ENCODE results near the gene ANKRD36C. TPM values are rescaled to one million over a fixed set of nuclear protein-coding genes. Genes with fewer than 3 reads are reported as not detected.
"Not testable (repeated sequence)": the region's sequence is repeated elsewhere in the genome, so short reads cannot be mapped to it uniquely, and the experiment has no call there.

The ANKRD36C gene
- total and polyA plus RNA-seq, 2 donors = 5.2 to 40.9 TPM

GRCh38 chr2:96010320-96011128, 18.9 kb upstream of the ANKRD36C start:
- H3K36me3 ChIP-seq (ENCODE audit: control insufficient read depth in 2 of 2, insufficient read depth in 2 of 2, low read length in 1 of 2); H3K9me3 ChIP-seq (ENCODE audit: control insufficient read depth in 2 of 2, insufficient read depth in 1 of 2, low read length in 1 of 2); H3K4me1 ChIP-seq (ENCODE audit: control insufficient read depth in 2 of 2, insufficient read depth in 2 of 2, low read length in 2 of 2); H3K27ac ChIP-seq (ENCODE audit: low read depth in 1 of 2, low read length in 1 of 2); H3K27me3 ChIP-seq (ENCODE audit: control insufficient read depth in 2 of 2, insufficient read depth in 1 of 2, low read length in 1 of 2): not testable (repeated sequence)
- under 1% methylated on average over 34 of the region's 65 CpGs for WGBS
- DNase-seq (ENCODE audit: low read depth in 6 of 9, low spot score in 9 of 9) = peak; percentile 52 to 94 (median 88)
- H3K4me3 ChIP-seq (ENCODE audit: low read length in 2 of 2) = peak overlapping the region; percentile 28 to 42

DNA sequence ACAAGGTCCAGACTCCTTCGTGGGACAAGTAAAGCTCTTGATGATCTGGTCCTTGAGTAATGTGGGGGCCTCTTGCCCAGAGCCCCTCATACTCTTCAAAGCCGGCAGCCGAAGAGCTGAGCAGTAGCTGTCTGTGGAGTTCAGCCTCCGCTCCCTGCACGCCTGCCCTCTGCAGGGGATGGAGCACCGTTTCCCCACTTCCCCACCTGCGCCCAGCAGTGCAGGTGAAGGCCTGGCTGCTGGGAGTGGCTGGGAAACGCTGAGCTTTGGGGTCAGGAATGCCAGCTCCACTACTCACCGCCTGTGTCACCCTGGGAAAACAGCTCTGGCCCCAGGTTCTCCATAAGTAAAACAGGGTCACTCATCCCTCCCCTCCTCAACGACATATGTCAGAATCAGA, 18.2 kb upstream of the ANKRD36C start:
- H3K36me3 ChIP-seq (ENCODE audit: control insufficient read depth in 2 of 2, insufficient read depth in 2 of 2, low read length in 1 of 2); H3K27me3 ChIP-seq (ENCODE audit: control insufficient read depth in 2 of 2, insufficient read depth in 1 of 2, low read length in 1 of 2); H3K9me3 ChIP-seq (ENCODE audit: control insufficient read depth in 2 of 2, insufficient read depth in 1 of 2, low read length in 1 of 2); H3K4me1 ChIP-seq (ENCODE audit: control insufficient read depth in 2 of 2, insufficient read depth in 2 of 2, low read length in 2 of 2); H3K27ac ChIP-seq (ENCODE audit: low read depth in 1 of 2, low read length in 1 of 2): not testable (repeated sequence)
- 18% methylated on average over 10 of the region's 10 CpGs for WGBS
- H3K4me3 ChIP-seq (ENCODE audit: low read length in 2 of 2) = peak overlapping the region; percentile 28 to 42
- DNase-seq (ENCODE audit: low read depth in 6 of 9, low spot score in 9 of 9) = peak in 1 of 9 donors; percentile 14

DNA sequence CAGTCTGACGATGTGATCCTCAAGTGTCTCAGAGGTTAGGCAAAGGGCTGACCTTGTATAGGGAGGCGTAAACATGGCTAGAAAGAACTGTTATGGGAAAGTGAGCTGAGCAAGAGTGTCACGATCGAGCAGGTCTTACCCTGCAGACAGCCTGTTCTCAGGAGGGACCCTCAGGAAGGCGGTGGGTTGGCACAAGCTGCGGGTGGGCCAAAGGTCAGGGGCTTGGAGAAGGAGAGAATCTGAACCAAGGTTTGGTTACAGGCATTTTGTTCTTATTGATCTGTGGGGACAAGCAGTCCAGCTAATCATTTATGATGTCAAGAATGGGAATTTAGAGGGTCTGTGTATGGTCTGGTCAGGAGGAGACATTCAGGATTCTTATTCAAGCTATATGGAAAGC, 16.4 kb upstream of the ANKRD36C start:
- not testable (repeated sequence) for H3K9me3 ChIP-seq (ENCODE audit: control insufficient read depth in 2 of 2, insufficient read depth in 1 of 2, low read length in 1 of 2); H3K4me1 ChIP-seq (ENCODE audit: control insufficient read depth in 2 of 2, insufficient read depth in 2 of 2, low read length in 2 of 2); H3K27me3 ChIP-seq (ENCODE audit: control insufficient read depth in 2 of 2, insufficient read depth in 1 of 2, low read length in 1 of 2); H3K27ac ChIP-seq (ENCODE audit: low read depth in 1 of 2, low read length in 1 of 2); H3K36me3 ChIP-seq (ENCODE audit: control insufficient read depth in 2 of 2, insufficient read depth in 2 of 2, low read length in 1 of 2); H3K4me3 ChIP-seq (ENCODE audit: low read length in 2 of 2); DNase-seq (ENCODE audit: low read depth in 6 of 9, low spot score in 9 of 9)
- WGBS = 99% methylated on average over 6 of the region's 6 CpGs

DNA sequence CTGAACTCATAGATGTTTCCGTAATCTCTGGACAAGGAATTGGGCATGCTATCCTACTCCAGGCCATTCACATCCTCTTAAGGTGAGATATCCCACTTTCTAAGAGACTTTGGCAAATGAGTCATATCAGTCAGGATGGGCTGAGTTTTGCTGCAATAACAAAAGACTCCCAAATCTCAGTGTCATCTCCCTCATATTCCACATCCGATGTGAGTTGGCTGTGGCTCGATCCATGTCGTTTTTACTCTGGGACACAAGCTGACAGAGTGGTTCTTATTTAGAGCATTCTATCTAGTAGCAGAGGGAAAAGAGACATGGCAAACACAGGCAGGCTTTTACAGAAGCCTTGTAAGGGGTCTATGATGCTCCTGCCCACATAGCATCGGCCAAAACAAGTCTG, 14.6 kb upstream of the ANKRD36C start:
- not testable (repeated sequence) for H3K36me3 ChIP-seq (ENCODE audit: control insufficient read depth in 2 of 2, insufficient read depth in 2 of 2, low read length in 1 of 2); H3K4me3 ChIP-seq (ENCODE audit: low read length in 2 of 2); H3K4me1 ChIP-seq (ENCODE audit: control insufficient read depth in 2 of 2, insufficient read depth in 2 of 2, low read length in 2 of 2); H3K27ac ChIP-seq (ENCODE audit: low read depth in 1 of 2, low read length in 1 of 2); H3K27me3 ChIP-seq (ENCODE audit: control insufficient read depth in 2 of 2, insufficient read depth in 1 of 2, low read length in 1 of 2); H3K9me3 ChIP-seq (ENCODE audit: control insufficient read depth in 2 of 2, insufficient read depth in 1 of 2, low read length in 1 of 2); DNase-seq (ENCODE audit: low read depth in 6 of 9, low spot score in 9 of 9)
- WGBS = 91% methylated on average over 5 of the region's 5 CpGs

DNA sequence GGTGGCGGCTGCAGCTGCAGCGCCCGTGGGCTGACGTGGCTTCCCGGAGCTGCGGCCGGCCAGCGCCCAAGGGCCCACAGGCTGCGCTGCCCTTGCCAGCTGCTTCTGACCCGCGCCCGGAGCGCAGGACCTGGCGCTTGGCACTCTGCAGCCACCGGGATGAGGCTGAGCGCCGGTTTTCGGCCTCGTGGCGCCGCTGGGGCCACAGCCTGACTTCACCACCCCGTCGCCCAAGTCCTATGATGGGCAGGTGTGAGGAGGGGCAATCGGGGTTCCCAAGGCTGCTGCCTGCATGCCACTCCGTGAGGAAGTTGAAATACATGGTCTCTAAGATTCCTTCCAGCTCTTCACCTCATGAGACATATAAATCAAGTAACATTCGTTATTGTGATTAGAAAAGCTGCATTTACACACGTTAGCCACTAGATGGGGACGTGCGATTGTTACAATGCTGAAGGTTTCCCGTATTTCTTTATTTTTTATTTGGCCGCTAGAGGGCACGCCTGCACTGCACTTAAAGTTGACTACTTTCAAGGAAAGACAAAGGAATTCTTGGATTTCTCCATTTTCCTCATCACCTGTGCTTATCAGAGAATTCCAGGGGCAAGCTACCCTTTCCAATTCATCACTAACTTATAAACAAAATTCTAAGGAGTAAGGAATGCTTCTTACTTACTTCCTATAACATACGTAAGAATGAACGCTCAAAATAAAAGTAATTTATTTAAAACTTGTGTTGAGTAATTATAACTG, 1.1 kb upstream of the ANKRD36C start:
- Histone ChIP-seq H3K27ac (ENCODE audit: low read depth in 1 of 2, low read length in 1 of 2) (peak overlapping the region; percentile 81 to 84), H3K4me3 (ENCODE audit: low read length in 2 of 2) (peak overlapping the region; percentile 59)
- not testable (repeated sequence) for H3K4me1 ChIP-seq (ENCODE audit: control insufficient read depth in 2 of 2, insufficient read depth in 2 of 2, low read length in 2 of 2); H3K27me3 ChIP-seq (ENCODE audit: control insufficient read depth in 2 of 2, insufficient read depth in 1 of 2, low read length in 1 of 2); H3K9me3 ChIP-seq (ENCODE audit: control insufficient read depth in 2 of 2, insufficient read depth in 1 of 2, low read length in 1 of 2); H3K36me3 ChIP-seq (ENCODE audit: control insufficient read depth in 2 of 2, insufficient read depth in 2 of 2, low read length in 1 of 2)
- DNase-seq (ENCODE audit: low read depth in 6 of 9, low spot score in 9 of 9) = peak; percentile 8 to 63 (median 25)
- 5% methylated on average over 34 of the region's 34 CpGs for WGBS

GRCh38 chr2:95992102-95992501, 478 bp upstream of the ANKRD36C start:
- not testable (repeated sequence) for H3K4me1 ChIP-seq (ENCODE audit: control insufficient read depth in 2 of 2, insufficient read depth in 2 of 2, low read length in 2 of 2); H3K9me3 ChIP-seq (ENCODE audit: control insufficient read depth in 2 of 2, insufficient read depth in 1 of 2, low read length in 1 of 2); H3K27me3 ChIP-seq (ENCODE audit: control insufficient read depth in 2 of 2, insufficient read depth in 1 of 2, low read length in 1 of 2); DNase-seq (ENCODE audit: low read depth in 6 of 9, low spot score in 9 of 9); H3K36me3 ChIP-seq (ENCODE audit: control insufficient read depth in 2 of 2, insufficient read depth in 2 of 2, low read length in 1 of 2)
- Histone ChIP-seq H3K27ac (ENCODE audit: low read depth in 1 of 2, low read length in 1 of 2) (peak overlapping the region; percentile 75 to 81), H3K4me3 (ENCODE audit: low read length in 2 of 2) (peak overlapping the region; percentile 26 to 59)
- 0% methylated on average over 14 of the region's 39 CpGs for WGBS

DNA sequence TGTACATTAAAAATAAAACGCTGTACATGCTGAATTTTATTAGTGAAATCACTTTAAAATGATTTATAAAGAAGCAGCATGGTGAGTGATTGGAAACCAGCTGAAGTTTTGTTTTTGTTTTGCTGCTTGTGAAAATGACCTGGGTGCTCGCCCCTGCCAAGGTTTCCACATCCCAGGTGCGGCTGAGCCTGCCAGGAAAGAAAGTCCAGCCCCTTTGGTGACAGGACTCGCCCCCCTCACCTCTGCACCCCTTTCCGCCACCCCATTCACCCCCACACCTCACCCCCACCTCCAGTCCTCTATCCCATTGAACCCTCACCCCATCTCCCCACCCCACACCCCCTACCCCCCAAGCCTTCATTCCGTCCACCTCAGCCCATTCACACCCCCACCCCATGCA, 740 bp downstream of the ANKRD36C start:
- H3K27ac ChIP-seq (ENCODE audit: low read depth in 1 of 2, low read length in 1 of 2); H3K4me1 ChIP-seq (ENCODE audit: control insufficient read depth in 2 of 2, insufficient read depth in 2 of 2, low read length in 2 of 2); H3K9me3 ChIP-seq (ENCODE audit: control insufficient read depth in 2 of 2, insufficient read depth in 1 of 2, low read length in 1 of 2); H3K27me3 ChIP-seq (ENCODE audit: control insufficient read depth in 2 of 2, insufficient read depth in 1 of 2, low read length in 1 of 2); H3K36me3 ChIP-seq (ENCODE audit: control insufficient read depth in 2 of 2, insufficient read depth in 2 of 2, low read length in 1 of 2): not testable (repeated sequence)
- peak overlapping the region in 1 of 2 donors; percentile 27 for H3K4me3 ChIP-seq (ENCODE audit: low read length in 2 of 2)
- DNase-seq (ENCODE audit: low read depth in 6 of 9, low spot score in 9 of 9) = peak in 1 of 9 donors; percentile 7
- 5% methylated on average over 6 of the region's 6 CpGs for WGBS

- not testable (repeated sequence) for DNase-seq (ENCODE audit: low read depth in 6 of 9, low spot score in 9 of 9); H3K36me3 ChIP-seq (ENCODE audit: control insufficient read depth in 2 of 2, insufficient read depth in 2 of 2, low read length in 1 of 2); H3K27me3 ChIP-seq (ENCODE audit: control insufficient read depth in 2 of 2, insufficient read depth in 1 of 2, low read length in 1 of 2); H3K4me3 ChIP-seq (ENCODE audit: low read length in 2 of 2); H3K4me1 ChIP-seq (ENCODE audit: control insufficient read depth in 2 of 2, insufficient read depth in 2 of 2, low read length in 2 of 2); H3K27ac ChIP-seq (ENCODE audit: low read depth in 1 of 2, low read length in 1 of 2); H3K9me3 ChIP-seq (ENCODE audit: control insufficient read depth in 2 of 2, insufficient read depth in 1 of 2, low read length in 1 of 2)
- WGBS = 51% methylated on average over 2 of the region's 2 CpGs
Measured at GRCh38 chr2:95951662-95952061, 40.0 kb downstream of the ANKRD36C start.

GRCh38 chr2:95948039-95948438, 43.6 kb downstream of the ANKRD36C start:
- H3K4me1 ChIP-seq (ENCODE audit: control insufficient read depth in 2 of 2, insufficient read depth in 2 of 2, low read length in 2 of 2); H3K36me3 ChIP-seq (ENCODE audit: control insufficient read depth in 2 of 2, insufficient read depth in 2 of 2, low read length in 1 of 2); DNase-seq (ENCODE audit: low read depth in 6 of 9, low spot score in 9 of 9); H3K9me3 ChIP-seq (ENCODE audit: control insufficient read depth in 2 of 2, insufficient read depth in 1 of 2, low read length in 1 of 2); H3K27me3 ChIP-seq (ENCODE audit: control insufficient read depth in 2 of 2, insufficient read depth in 1 of 2, low read length in 1 of 2); H3K27ac ChIP-seq (ENCODE audit: low read depth in 1 of 2, low read length in 1 of 2); H3K4me3 ChIP-seq (ENCODE audit: low read length in 2 of 2): not testable (repeated sequence)
- WGBS = 71% methylated on average over 1 of the region's 1 CpG

Data from thymus (tissue), 11 donors.